Smooth muscle cell (in vitro differentiated cells): ENCODE results near the gene FAM53B. TPM values are rescaled to one million over a fixed set of nuclear protein-coding genes. Genes with fewer than 3 reads are reported as not detected.

ENCODE experiments used
- DNase-seq: peaks from one replicate; lab custom pipeline; 2025; ENCODE audit not compliant: unreplicated experiment; lab: John Stamatoyannopoulos, UW
- H2AFZ ChIP-seq: fragments of 200-600 bp; sonication (generic); 2 replicates; pipeline ENCODE4 v1.6.0; 2016; ENCODE audit warnings: antibody characterized with exemption, low read depth, mild to moderate bottlenecking
- H3F3A ChIP-seq: fragments of 200-600 bp; sonication (generic); 2 replicates; pipeline ENCODE4 v1.6.0; 2017; ENCODE audit warnings: antibody characterized with exemption, low read depth
- H3K27ac ChIP-seq: fragments of 200-600 bp; sonication (generic); 2 replicates; pipeline ENCODE4 v1.5.1; 2016; ENCODE audit warnings: low read depth, mild to moderate bottlenecking
- H3K27me3 ChIP-seq: fragments of 200-600 bp; sonication (generic); 2 replicates; pipeline ENCODE4 v1.6.1; 2016; ENCODE audit warnings: low read depth, mild to moderate bottlenecking
- H3K36me3 ChIP-seq: fragments of 200-600 bp; sonication (generic); 2 replicates; pipeline ENCODE4 v1.5.1; 2016; ENCODE audit warnings: low read depth
- H3K4me1 ChIP-seq: fragments of 200-600 bp; sonication (generic); 2 replicates; pipeline ENCODE4 v1.5.1; 2016; ENCODE audit warnings: low read depth
- H3K4me2 ChIP-seq: fragments of 200-600 bp; sonication (generic); 2 replicates; pipeline ENCODE4 v1.6.0; 2016; ENCODE audit warnings: mild to moderate bottlenecking
- H3K4me3 ChIP-seq: fragments of 200-600 bp; sonication (generic); 2 replicates; pipeline ENCODE4 v1.5.1; 2016; ENCODE audit warnings: mild to moderate bottlenecking
- H3K79me2 ChIP-seq: fragments of 200-600 bp; sonication (generic); 2 replicates; pipeline ENCODE4 v1.6.0; 2016; ENCODE audit warnings: low read depth, mild to moderate bottlenecking
- H3K9ac ChIP-seq: fragments of 200-600 bp; sonication (generic); 2 replicates; pipeline ENCODE4 v1.6.0; 2016; ENCODE audit warnings: low read depth
- H3K9me3 ChIP-seq: fragments of 200-600 bp; sonication (generic); replicated peaks from 2 replicates; pipeline ENCODE4 v1.5.1; 2016; ENCODE audit warnings: low read depth
- H4K20me1 ChIP-seq: fragments of 200-600 bp; sonication (generic); 2 replicates; pipeline ENCODE4 v1.6.0; 2016; ENCODE audit warnings: low read depth
- WGBS: methylation state at CpG from one replicate; pipeline ENCODE4 v1.1.7; 2016; ENCODE audit warnings: low lambda C conversion rate; 5-methylcytosine and 5-hydroxymethylcytosine counted together
- polyA plus RNA-seq: library from polyadenylated mRNA; unstranded; fragments of >200 nt; fragmentation: Nextera tagmentation; extraction: Ambion mirVana; gene quantifications from 2 replicates; pipeline ENCODE4 v1.2.1, GENCODE V29; 2016
- total RNA-seq: library from RNA; depleted of rRNA; stranded (reverse); fragments of >200 nt; gene quantifications from 2 replicates; pipeline ENCODE4 v1.2.3, GENCODE V29; 2014
- TF ChIP-seq, protein P1 (sequence below): fragments of 200-600 bp; sonication (generic); IDR thresholded peaks from 2 replicates; pipeline ENCODE4 v1.5.1; 2017; ENCODE audit warnings: borderline replicate concordance, mild to moderate bottlenecking, antibody characterized with exemption; ENCODE audit not compliant: insufficient read depth, poor library complexity, severe bottlenecking

FAM53B gene
- total and polyA plus RNA-seq, 2 experiments from 2014 or later, result 5.5 to 6.2 TPM

- no peak for DNase-seq
- H3K9ac ChIP-seq, result peak overlapping the region; percentile 56
- no peak overlapping the region for H2AFZ ChIP-seq
- H3K36me3 ChIP-seq, result no peaks in the 10 kb centered on the region
- H3K9me3 ChIP-seq, result no peaks in the 10 kb centered on the region
- H3K4me3 ChIP-seq, result peak overlapping the region; percentile 82
- TF ChIP-seq, protein P1, sequence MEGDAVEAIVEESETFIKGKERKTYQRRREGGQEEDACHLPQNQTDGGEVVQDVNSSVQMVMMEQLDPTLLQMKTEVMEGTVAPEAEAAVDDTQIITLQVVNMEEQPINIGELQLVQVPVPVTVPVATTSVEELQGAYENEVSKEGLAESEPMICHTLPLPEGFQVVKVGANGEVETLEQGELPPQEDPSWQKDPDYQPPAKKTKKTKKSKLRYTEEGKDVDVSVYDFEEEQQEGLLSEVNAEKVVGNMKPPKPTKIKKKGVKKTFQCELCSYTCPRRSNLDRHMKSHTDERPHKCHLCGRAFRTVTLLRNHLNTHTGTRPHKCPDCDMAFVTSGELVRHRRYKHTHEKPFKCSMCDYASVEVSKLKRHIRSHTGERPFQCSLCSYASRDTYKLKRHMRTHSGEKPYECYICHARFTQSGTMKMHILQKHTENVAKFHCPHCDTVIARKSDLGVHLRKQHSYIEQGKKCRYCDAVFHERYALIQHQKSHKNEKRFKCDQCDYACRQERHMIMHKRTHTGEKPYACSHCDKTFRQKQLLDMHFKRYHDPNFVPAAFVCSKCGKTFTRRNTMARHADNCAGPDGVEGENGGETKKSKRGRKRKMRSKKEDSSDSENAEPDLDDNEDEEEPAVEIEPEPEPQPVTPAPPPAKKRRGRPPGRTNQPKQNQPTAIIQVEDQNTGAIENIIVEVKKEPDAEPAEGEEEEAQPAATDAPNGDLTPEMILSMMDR, result no peak
- 7% methylated on average over 42 of the region's 42 CpGs for WGBS
- H4K20me1 ChIP-seq, result peaks cover 56% of the 10 kb centered on the region
- peak overlapping the region; percentile 99 for H3K4me2 ChIP-seq
- peaks cover 48% of the 10 kb centered on the region for H3K4me1 ChIP-seq
- no peak overlapping the region for H3K27ac ChIP-seq
- no peaks in the 10 kb centered on the region for H3K27me3 ChIP-seq
- no peaks in the 10 kb centered on the region for H3K79me2 ChIP-seq
- peaks cover 19% of the 10 kb centered on the region for H3F3A ChIP-seq
Measured at GRCh38 chr10:124742413-124743190, 1.6 kb downstream of the FAM53B start.

- no peak overlapping the region for H3K27ac ChIP-seq
- peak overlapping the region; percentile 82 for H3K4me3 ChIP-seq
- H3K4me2 ChIP-seq, result peak overlapping the region; percentile 99
- peaks cover 48% of the 10 kb centered on the region for H3K4me1 ChIP-seq
- peaks cover 19% of the 10 kb centered on the region for H3F3A ChIP-seq
- peaks cover 63% of the 10 kb centered on the region for H4K20me1 ChIP-seq
- H3K79me2 ChIP-seq, result no peaks in the 10 kb centered on the region
- no peaks in the 10 kb centered on the region for H3K36me3 ChIP-seq
- H3K9me3 ChIP-seq, result no peaks in the 10 kb centered on the region
- no peaks in the 10 kb centered on the region for H3K27me3 ChIP-seq
- TF ChIP-seq, protein P1, result no peak
- 78% methylated on average over 9 of the region's 9 CpGs for WGBS
- no peak overlapping the region for H2AFZ ChIP-seq
- H3K9ac ChIP-seq, result no peak overlapping the region
- no peak for DNase-seq
Measured at GRCh38 chr10:124741922-124742412, 2.2 kb downstream of the FAM53B start.

- no peaks in the 10 kb centered on the region for H3K79me2 ChIP-seq
- H3K4me2 ChIP-seq, result peak overlapping the region; percentile 99
- peak; percentile 18 for DNase-seq
- TF ChIP-seq, protein P1, result peak; percentile 79
- no peaks in the 10 kb centered on the region for H3K36me3 ChIP-seq
- H3K9ac ChIP-seq, result no peak overlapping the region
- no peak overlapping the region for H2AFZ ChIP-seq
- H3F3A ChIP-seq, result peaks cover 16% of the 10 kb centered on the region
- H3K4me3 ChIP-seq, result peak overlapping the region; percentile 11
- no peaks in the 10 kb centered on the region for H3K9me3 ChIP-seq
- H3K27ac ChIP-seq, result no peak overlapping the region
- peaks cover 68% of the 10 kb centered on the region for H4K20me1 ChIP-seq
- no peaks in the 10 kb centered on the region for H3K27me3 ChIP-seq
- 25% methylated on average over 13 of the region's 13 CpGs for WGBS
- peaks cover 48% of the 10 kb centered on the region for H3K4me1 ChIP-seq
Measured at GRCh38 chr10:124741281-124741921, 2.8 kb downstream of the FAM53B start.
